Trophoblast cell (in vitro differentiated cells and primary cell): ENCODE measurements around the gene CAMK2A.
A peak's percentile ranks its signal among the peaks of the same experiment; 100 is the strongest.

Source experiments
- DNase-seq, 2 donors: peaks; one replicate each; pipeline ENCODE4 v3.0.0-alpha.2; 2016
- H2AFZ ChIP-seq: 2 replicates; pipeline ENCODE4 v1.6.1; 2013; ENCODE audit warnings: low read length, moderate library complexity, mild to moderate bottlenecking; ENCODE audit not compliant: insufficient read depth, poor library complexity
- H2AK5ac ChIP-seq: 2 replicates; pipeline ENCODE4 v1.6.1; 2013; ENCODE audit warnings: mild to moderate bottlenecking, low read length
- H2BK120ac ChIP-seq: 2 replicates; pipeline ENCODE4 v1.6.1; 2013; ENCODE audit warnings: low read length, mild to moderate bottlenecking, moderate library complexity; ENCODE audit not compliant: insufficient read depth, poor library complexity
- H2BK12ac ChIP-seq: 2 replicates; pipeline ENCODE4 v1.6.1; 2013; ENCODE audit warnings: mild to moderate bottlenecking, low read length, moderate library complexity
- H2BK5ac ChIP-seq: 2 replicates; pipeline ENCODE4 v1.6.1; 2013; ENCODE audit warnings: low read length, low read depth, moderate library complexity, mild to moderate bottlenecking; ENCODE audit not compliant: poor library complexity
- H3K14ac ChIP-seq: 2 replicates; pipeline ENCODE4 v1.6.1; 2013; ENCODE audit warnings: mild to moderate bottlenecking, low read length
- H3K18ac ChIP-seq: 2 replicates; pipeline ENCODE4 v1.6.1; 2013; ENCODE audit warnings: mild to moderate bottlenecking, low read length
- H3K23ac ChIP-seq: 2 replicates; pipeline ENCODE4 v1.6.1; 2013; ENCODE audit warnings: low read length
- H3K27ac ChIP-seq: 2 replicates; pipeline ENCODE4 v1.5.1; 2013; ENCODE audit warnings: low read depth, mild to moderate bottlenecking, inconsistent platforms, low read length, moderate library complexity
- H3K27me3 ChIP-seq: 2 replicates; pipeline ENCODE4 v1.6.1; 2013; ENCODE audit warnings: inconsistent platforms, mild to moderate bottlenecking, low read length, moderate library complexity; ENCODE audit not compliant: insufficient read depth
- H3K36me3 ChIP-seq, 2 experiments: 1 replicate in 1 of 2; 2 replicates in 1 of 2; pipeline ENCODE4 v1.6.1; 2013; ENCODE audit warnings: low read length in 2 of 2, mild to moderate bottlenecking in 2 of 2, moderate library complexity in 1 of 2; ENCODE audit not compliant: insufficient read depth in 2 of 2, control insufficient read depth in 1 of 2
- H3K4ac ChIP-seq: 2 replicates; pipeline ENCODE4 v1.6.1; 2013; ENCODE audit warnings: low read depth, mild to moderate bottlenecking, low read length, moderate library complexity
- H3K4me1 ChIP-seq, 2 experiments: 1 replicate in 1 of 2; 2 replicates in 1 of 2; pipeline ENCODE4 v1.6.1; 2013; ENCODE audit warnings: low read length in 2 of 2, mild to moderate bottlenecking in 2 of 2, moderate library complexity in 1 of 2; ENCODE audit not compliant: insufficient read depth in 2 of 2, control insufficient read depth in 1 of 2
- H3K4me2 ChIP-seq: 2 replicates; pipeline ENCODE4 v1.6.1; 2013; ENCODE audit warnings: inconsistent platforms, mild to moderate bottlenecking, low read length, moderate library complexity
- H3K4me3 ChIP-seq: 2 replicates; pipeline ENCODE4 v1.5.1; 2013; ENCODE audit warnings: mild to moderate bottlenecking, low read depth, low read length, inconsistent platforms
- H3K79me1 ChIP-seq: one replicate; pipeline ENCODE4 v1.6.1; 2013; ENCODE audit warnings: low read length
- H3K79me2 ChIP-seq: 2 replicates; pipeline ENCODE4 v1.6.1; 2013; ENCODE audit warnings: low read length, mild to moderate bottlenecking; ENCODE audit not compliant: control insufficient read depth, insufficient read depth, poor library complexity
- H3K9ac ChIP-seq: 2 replicates; pipeline ENCODE4 v1.6.1; 2013; ENCODE audit warnings: mild to moderate bottlenecking, low read length
- H3K9me3 ChIP-seq: 2 replicates; pipeline ENCODE4 v1.6.1; 2013; ENCODE audit warnings: low read depth, mild to moderate bottlenecking, control low read depth, inconsistent platforms, low read length; ENCODE audit not compliant: insufficient read depth
- H4K12ac ChIP-seq: 2 replicates; pipeline ENCODE4 v1.6.1; 2013; ENCODE audit warnings: low read depth, mild to moderate bottlenecking, low read length, moderate library complexity
- H4K8ac ChIP-seq: 2 replicates; pipeline ENCODE4 v1.6.1; 2013; ENCODE audit warnings: low read depth, mild to moderate bottlenecking, low read length, moderate library complexity
- H4K91ac ChIP-seq: one replicate; pipeline ENCODE4 v1.6.1; 2013; ENCODE audit warnings: low read depth, mild to moderate bottlenecking, low read length, moderate library complexity
- WGBS: extraction: QIAGEN DNeasy Blood & Tissue Kit; methylation state at CpG from one replicate; pipeline ENCODE4 v1.1.7; 2013; ENCODE audit warnings: missing lambda C conversion rate; ENCODE audit not compliant: insufficient read length, insufficient coverage; ENCODE audit errors: extremely low coverage; 5-methylcytosine and 5-hydroxymethylcytosine counted together

CAMK2A gene

GRCh38 chr5:150316320-150316719, 26.7 kb upstream of the CAMK2A start:
- Histone ChIP-seq H3K27ac (peak overlapping the region; percentile 73), H2BK120ac (no peak overlapping the region), H2BK5ac (no peak overlapping the region), H3K79me2 (no peaks in the 10 kb centered on the region), H2AFZ (no peak overlapping the region), H3K4me2 (no peak overlapping the region), H3K36me3 (no peaks in the 10 kb centered on the region), H2AK5ac (no peak overlapping the region), H3K4me1 (peaks cover 24 to 42% of the 10 kb centered on the region in 2 experiments), H4K91ac (no peak overlapping the region), H3K23ac (no peak overlapping the region), H3K18ac (no peak overlapping the region), H3K4me3 (no peak overlapping the region), H4K8ac (no peak overlapping the region), H3K4ac (no peak overlapping the region), H3K79me1 (peaks cover 20% of the 10 kb centered on the region), H4K12ac (no peak overlapping the region), H3K27me3 (no peaks in the 10 kb centered on the region), H2BK12ac (no peak overlapping the region), H3K14ac (no peak overlapping the region), H3K9me3 (peaks cover under 1% of the 10 kb centered on the region), H3K9ac (no peak overlapping the region)
- no peak for DNase-seq
- no CpG with 5 or more reads among the region's 3 CpGs for WGBS

- Histone ChIP-seq H3K4me3 (no peak overlapping the region), H4K91ac (no peak overlapping the region), H3K36me3 (no peaks in the 10 kb centered on the region), H2AFZ (no peak overlapping the region), H2BK12ac (no peak overlapping the region), H3K14ac (no peak overlapping the region), H4K8ac (no peak overlapping the region), H2BK120ac (no peak overlapping the region), H3K23ac (no peak overlapping the region), H3K27me3 (no peaks in the 10 kb centered on the region), H3K79me2 (no peaks in the 10 kb centered on the region), H4K12ac (no peak overlapping the region), H3K9me3 (peaks cover 2% of the 10 kb centered on the region), H3K27ac (no peak overlapping the region), H3K4me1 (peaks cover 17 to 35% of the 10 kb centered on the region in 2 experiments), H3K9ac (no peak overlapping the region), H3K18ac (no peak overlapping the region), H3K4ac (no peak overlapping the region), H3K4me2 (no peak overlapping the region), H2BK5ac (no peak overlapping the region), H2AK5ac (no peak overlapping the region), H3K79me1 (peaks cover 20% of the 10 kb centered on the region)
- DNase-seq, result no peak
- no CpG with 5 or more reads among the region's 4 CpGs for WGBS
These were observed 25.7 kb upstream of the CAMK2A start for GRCh38 chr5:150315245-150315644.

DNA sequence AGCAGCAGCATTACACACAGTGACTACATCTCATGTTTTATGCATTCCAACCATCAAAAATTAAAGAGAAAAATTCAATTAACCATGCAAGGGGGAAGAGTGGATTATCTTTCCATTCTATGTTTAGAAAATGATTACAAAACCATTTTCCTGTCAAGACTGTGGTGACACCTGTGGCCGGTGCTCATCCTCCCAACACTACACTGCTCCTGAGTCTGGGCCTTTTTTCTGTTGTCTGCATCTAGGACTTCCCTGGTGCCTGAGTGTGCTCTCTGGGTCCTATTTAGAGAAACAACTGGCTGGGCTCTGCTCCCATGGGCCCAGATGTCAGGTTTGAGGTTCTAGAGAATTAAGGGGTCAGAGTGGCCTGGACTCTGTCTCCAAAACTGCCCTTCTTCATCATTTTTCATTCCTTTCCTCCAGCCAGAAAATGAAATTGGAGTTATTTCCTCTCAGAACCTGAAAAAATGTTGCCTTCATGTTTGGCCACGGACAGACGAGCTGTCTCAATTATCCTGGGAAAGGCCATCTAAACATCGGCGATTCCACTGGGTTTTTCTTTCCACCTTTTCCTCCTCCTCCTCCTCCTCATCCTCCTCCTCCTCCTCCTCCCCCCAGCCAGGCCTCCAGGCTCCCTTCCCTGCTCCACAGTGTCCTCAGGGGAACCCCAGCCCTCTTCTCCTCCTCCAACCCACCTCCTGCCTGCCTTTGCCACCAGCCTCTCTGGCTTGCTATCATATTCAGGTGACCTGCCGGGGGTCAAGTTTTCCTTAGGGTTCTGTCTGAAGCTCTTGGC, 24.5 kb upstream of the CAMK2A start:
- Histone ChIP-seq H3K4me3 (no peak overlapping the region), H2BK120ac (peak overlapping the region; percentile 56), H3K27me3 (no peaks in the 10 kb centered on the region), H2AK5ac (peak overlapping the region; percentile 4), H3K79me2 (no peaks in the 10 kb centered on the region), H3K27ac (no peak overlapping the region), H4K8ac (no peak overlapping the region), H3K4me1 (peaks cover 13 to 31% of the 10 kb centered on the region in 2 experiments), H3K79me1 (peaks cover 19% of the 10 kb centered on the region), H3K23ac (no peak overlapping the region), H3K4me2 (no peak overlapping the region), H3K14ac (peak overlapping the region; percentile 13), H2BK12ac (peak overlapping the region; percentile 71), H3K36me3 (no peaks in the 10 kb centered on the region), H4K91ac (peak overlapping the region; percentile 17), H3K4ac (no peak overlapping the region), H3K9me3 (peaks cover 2% of the 10 kb centered on the region), H4K12ac (no peak overlapping the region), H2AFZ (no peak overlapping the region), H3K9ac (no peak overlapping the region), H3K18ac (no peak overlapping the region), H2BK5ac (no peak overlapping the region)
- WGBS, result no CpG with 5 or more reads among the region's 6 CpGs
- no peak for DNase-seq

DNA sequence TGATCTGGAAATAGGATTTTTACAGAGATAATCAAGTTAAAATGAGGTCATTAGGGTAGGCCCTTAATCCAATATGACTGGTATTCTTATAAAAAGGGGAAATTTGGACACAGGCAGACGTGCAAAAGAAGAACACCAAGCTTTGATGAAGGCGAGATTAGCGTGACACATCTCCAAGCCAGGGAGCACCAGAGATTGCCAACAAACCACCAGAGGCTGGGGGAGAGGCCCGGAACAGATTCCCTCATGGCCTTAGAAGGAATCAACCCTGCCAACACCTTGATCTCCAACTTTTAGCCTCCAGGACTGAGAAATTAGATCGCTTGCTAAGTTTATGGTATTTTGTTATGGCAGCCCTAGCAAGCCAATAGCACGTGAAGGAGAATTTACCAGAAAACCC, 23.9 kb upstream of the CAMK2A start:
- H3K27ac ChIP-seq, result no peak overlapping the region
- no peaks in the 10 kb centered on the region for H3K79me2 ChIP-seq
- no peak overlapping the region for H3K18ac ChIP-seq
- no peak overlapping the region for H4K91ac ChIP-seq
- no peak overlapping the region for H3K4ac ChIP-seq
- no peak overlapping the region for H2BK5ac ChIP-seq
- H2AFZ ChIP-seq, result no peak overlapping the region
- H2BK12ac ChIP-seq, result no peak overlapping the region
- peaks cover 7 to 25% of the 10 kb centered on the region in 2 experiments for H3K4me1 ChIP-seq
- H3K9ac ChIP-seq, result no peak overlapping the region
- no CpG with 5 or more reads among the region's 6 CpGs for WGBS
- no peak overlapping the region for H2AK5ac ChIP-seq
- DNase-seq, result no peak
- H2BK120ac ChIP-seq, result no peak overlapping the region
- H4K8ac ChIP-seq, result no peak overlapping the region
- no peak overlapping the region for H3K23ac ChIP-seq
- no peaks in the 10 kb centered on the region for H3K27me3 ChIP-seq
- peaks cover 14% of the 10 kb centered on the region for H3K79me1 ChIP-seq
- H3K4me2 ChIP-seq, result no peak overlapping the region
- no peak overlapping the region for H4K12ac ChIP-seq
- peaks cover 2% of the 10 kb centered on the region for H3K9me3 ChIP-seq
- H3K14ac ChIP-seq, result no peak overlapping the region
- H3K4me3 ChIP-seq, result no peak overlapping the region
- no peaks in the 10 kb centered on the region for H3K36me3 ChIP-seq
